ENCODE data around the gene ZNF774.

DNA sequence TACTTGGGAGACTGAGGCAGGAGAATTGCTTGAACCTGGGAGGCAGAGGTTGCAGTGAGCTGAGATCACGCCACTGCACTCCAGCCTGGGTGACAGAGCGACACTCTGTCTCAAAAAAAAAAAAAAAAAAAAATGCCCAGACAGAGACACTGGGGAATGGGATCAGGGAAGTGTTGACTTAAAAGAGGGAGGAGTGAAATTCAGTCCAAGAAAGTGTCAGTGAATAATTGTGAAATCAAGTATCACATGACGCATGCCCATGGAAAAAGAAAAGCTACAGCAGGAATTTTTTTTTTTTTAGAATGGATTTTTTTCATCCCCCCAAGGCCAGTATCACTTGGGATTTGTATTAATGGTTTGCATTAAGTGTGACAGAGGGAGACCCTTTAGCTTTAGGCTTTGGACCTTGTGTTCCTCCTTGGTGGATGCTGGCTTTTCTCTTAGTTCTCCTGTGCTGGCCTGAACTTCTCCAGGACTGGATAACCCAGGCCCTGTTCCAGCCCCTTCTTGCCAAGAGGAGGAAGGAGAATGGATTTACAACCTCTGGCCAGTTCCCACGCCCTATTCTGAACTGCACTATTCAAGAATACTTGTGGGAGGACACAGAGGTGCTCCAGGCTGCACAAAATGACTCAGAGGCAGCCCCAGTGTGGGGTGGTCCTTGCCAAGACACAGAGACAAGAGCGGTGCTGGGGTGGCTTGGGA, 36.7 kb upstream of the ZNF774 start:
- TF ChIP-seq, protein P1, sequence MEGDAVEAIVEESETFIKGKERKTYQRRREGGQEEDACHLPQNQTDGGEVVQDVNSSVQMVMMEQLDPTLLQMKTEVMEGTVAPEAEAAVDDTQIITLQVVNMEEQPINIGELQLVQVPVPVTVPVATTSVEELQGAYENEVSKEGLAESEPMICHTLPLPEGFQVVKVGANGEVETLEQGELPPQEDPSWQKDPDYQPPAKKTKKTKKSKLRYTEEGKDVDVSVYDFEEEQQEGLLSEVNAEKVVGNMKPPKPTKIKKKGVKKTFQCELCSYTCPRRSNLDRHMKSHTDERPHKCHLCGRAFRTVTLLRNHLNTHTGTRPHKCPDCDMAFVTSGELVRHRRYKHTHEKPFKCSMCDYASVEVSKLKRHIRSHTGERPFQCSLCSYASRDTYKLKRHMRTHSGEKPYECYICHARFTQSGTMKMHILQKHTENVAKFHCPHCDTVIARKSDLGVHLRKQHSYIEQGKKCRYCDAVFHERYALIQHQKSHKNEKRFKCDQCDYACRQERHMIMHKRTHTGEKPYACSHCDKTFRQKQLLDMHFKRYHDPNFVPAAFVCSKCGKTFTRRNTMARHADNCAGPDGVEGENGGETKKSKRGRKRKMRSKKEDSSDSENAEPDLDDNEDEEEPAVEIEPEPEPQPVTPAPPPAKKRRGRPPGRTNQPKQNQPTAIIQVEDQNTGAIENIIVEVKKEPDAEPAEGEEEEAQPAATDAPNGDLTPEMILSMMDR (IDR thresholded peaks at IDR 0.05) = no peak
- TF ChIP-seq POLR2A (IDR thresholded peaks at IDR 0.05) = no peak
